ENCODE results near the gene RNU5B-1. TPM values are rescaled to one million over a fixed set of nuclear protein-coding genes. Genes with fewer than 3 reads are reported as not detected.

The RNU5B-1 gene
- total and polyA plus RNA-seq, 2 of the 8 experiments (the other 6 are each of a cell fraction or from before 2014, with no cell fraction given): not detected

- Histone ChIP-seq H4K20me1 (replicated peaks in 1 of 2; ENCODE audit: control insufficient read depth in 1 of 2, insufficient read depth in 2 of 2, low read length in 2 of 2) (peaks cover 0 to 5% of the 10 kb centered on the region in 2 experiments), H4K5ac (ENCODE audit: insufficient read length, low read depth, low read length) (no peak overlapping the region), H3K9ac (replicated peaks in 1 of 4; ENCODE audit: extremely low read depth in 1 of 4, low read depth in 3 of 4, low read length in 3 of 4) (no peak overlapping the region), H3K4me2 (ENCODE audit: insufficient read depth in 1 of 2, low read depth in 2 of 2, low read length in 2 of 2) (no peak overlapping the region), H3K27ac (ENCODE audit: low read depth, low read length) (no peak overlapping the region), H2BK15ac (ENCODE audit: low read length) (no peak overlapping the region), H3K79me1 (ENCODE audit: low read depth, low read length) (peaks cover under 1% of the 10 kb centered on the region; the same call in 1 of the 2 replicates), H3K9me3 (ENCODE audit: insufficient read depth in 2 of 2, low read depth in 1 of 2, low read length in 1 of 2) (no peaks in the 10 kb centered on the region), H2BK12ac (ENCODE audit: low read depth, low read length) (no peak overlapping the region), H3K18ac (ENCODE audit: extremely low read depth, low read length) (no peak overlapping the region), H3K23ac (ENCODE audit: insufficient read length) (no peak overlapping the region), H3K36me3 (ENCODE audit: control insufficient read depth in 2 of 4, insufficient read depth in 4 of 4, low read length in 3 of 4) (peaks cover 3 to 8% (median 6%) of the 10 kb centered on the region in 4 experiments; a peak in 5 of 8 replicates), H3K23me2 (ENCODE audit: low read depth, low read length) (no peaks in the 10 kb centered on the region), H4K8ac (ENCODE audit: extremely low read depth, insufficient read depth, low read length) (no peak overlapping the region), H2AFZ (ENCODE audit: low read length) (no peak overlapping the region), H4K91ac (replicated peaks; ENCODE audit: insufficient read length, low read length) (no peak overlapping the region), H3K4me1 (replicated peaks in 1 of 4; ENCODE audit: control insufficient read depth in 3 of 4, insufficient read depth in 4 of 4, low read length in 3 of 4) (peaks cover 3 to 24% (median 15%) of the 10 kb centered on the region in 4 experiments), H3K56ac (replicated peaks; ENCODE audit: insufficient read length, low read depth, low read length) (no peak overlapping the region), H2BK5ac (ENCODE audit: low read depth, low read length) (peak overlapping the region; percentile 49; the same call in 1 of the 2 replicates), H3K14ac (ENCODE audit: insufficient read length) (no peak overlapping the region), H2BK120ac (replicated peaks; ENCODE audit: low read depth, low read length) (no peak overlapping the region), H2BK20ac (ENCODE audit: low read length) (no peak overlapping the region), H3K4ac (replicated peaks; ENCODE audit: insufficient read length, low read depth, low read length) (no peak overlapping the region), H3K79me2 (ENCODE audit: control insufficient read depth in 1 of 2, insufficient read depth in 2 of 2, low read length in 2 of 2) (no peaks in the 10 kb centered on the region), H2AK5ac (ENCODE audit: low read depth, low read length) (no peak overlapping the region), H3K4me3 (ENCODE audit: extremely low read depth in 1 of 4, insufficient read depth in 2 of 4, low read depth in 3 of 4, low read length in 4 of 4) (no peak overlapping the region), H3K27me3 (replicated peaks in 1 of 4; ENCODE audit: control insufficient read depth in 3 of 4, extremely low read depth in 1 of 4, insufficient read depth in 3 of 4, low read length in 3 of 4) (no peaks in the 10 kb centered on the region)
- POLR2A ChIA-PET (ENCODE audit: partially characterized antibody): interaction anchor here (1.0 to 4.3 kb wide), 5 partner anchors 8 to 145 kb away, joined by 3 to 20 read pairs (median 3); partner anchors contain the start of genes CLPX and RNU5B-1
- WGBS, 2 experiments (ENCODE audit: extremely low coverage in 1 of 2, insufficient coverage in 1 of 2, insufficient read length in 1 of 2, insufficient replicate concordance in 2 of 2, low coverage in 1 of 2, low lambda C conversion rate in 2 of 2, missing lambda C conversion rate in 1 of 2): 93% methylated on average over 17 of the region's 18 CpGs; no CpG with 5 or more reads in 1 of the 2 experiments
- TF ChIP-seq SP4 (IDR thresholded peaks at IDR 0.05; ENCODE audit: low read length) (no peak), KDM1A (IDR thresholded peaks at IDR 0.05; ENCODE audit: borderline replicate concordance, low read length) (peak; percentile 78), SUZ12 (IDR thresholded peaks at IDR 0.05; ENCODE audit: low read length) (no peak), SAP30 (IDR thresholded peaks at IDR 0.05; ENCODE audit: insufficient read depth, insufficient replicate concordance, low read length) (no peak), ATF3 (IDR thresholded peaks at IDR 0.05; ENCODE audit: insufficient read depth, low read depth, low read length) (no peak), EP300 (IDR thresholded peaks at IDR 0.05; ENCODE audit: borderline replicate concordance in 1 of 2, low read depth in 2 of 2, low read length in 2 of 2) (no peak)
- no peak for DNase-seq (ENCODE audit: low read depth in 1 of 2, low spot score in 2 of 2)
- FAIRE-seq: no peak
- CTCF ChIA-PET (ENCODE audit: partially characterized antibody): interaction anchor here (0.8 to 4.8 kb wide), 8 partner anchors 7 to 70 kb away, joined by 3 to 42 read pairs (median 7); no protein-coding TSS in a partner anchor
Measured at GRCh38 chr15:65329984-65330735, 25.7 kb downstream of the RNU5B-1 start.
